Measurements from ENCODE around the gene TCF3.

DNA sequence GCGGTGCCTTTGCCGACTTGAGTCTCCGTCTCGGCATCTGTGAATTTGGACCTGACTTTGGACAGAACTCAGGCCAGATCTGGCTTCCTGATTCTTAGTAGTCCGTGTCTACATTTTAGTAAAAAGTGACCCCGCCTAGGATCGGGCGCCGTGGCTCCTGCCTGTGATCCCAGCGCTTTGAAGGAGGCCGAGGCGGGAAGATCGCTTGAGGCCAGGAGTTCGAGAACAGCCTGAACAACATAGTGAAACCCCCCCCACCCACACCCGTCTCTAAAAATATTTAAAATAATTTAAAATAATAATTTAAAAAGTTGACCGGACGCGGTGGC, 849 bp upstream of the TCF3 start:
- TF ChIP-seq CTCF (IDR thresholded peaks at IDR 0.05) (no peak), POLR2A (IDR thresholded peaks at IDR 0.05) (no peak)
